Ovary (tissue), 9 donors: Measurements from ENCODE around the gene ANO2. TPM values are rescaled to one million over a fixed set of nuclear protein-coding genes. Genes with fewer than 3 reads are reported as not detected.

ENCODE experiments used
- DNase-seq, 5 donors: peaks; one replicate each; pipeline ENCODE4 v3.0.0-alpha.2; 2019 to 2020
- H3K27ac ChIP-seq, 2 donors: fragments of 200-600 bp; one replicate each; pipeline versions ENCODE4 v1.5.1 to v1.8.0; 2019 to 2022
- H3K27me3 ChIP-seq: fragments of 200-600 bp; one replicate; pipeline ENCODE4 v1.8.0; 2022
- H3K36me3 ChIP-seq: fragments of 200-600 bp; sonication (generic); one replicate; pipeline ENCODE4 v1.5.1; 2019
- H3K4me1 ChIP-seq: one replicate; pipeline ENCODE4 v1.8.1; 2013; ENCODE audit warnings: mild to moderate bottlenecking, moderate library complexity; ENCODE audit not compliant: insufficient read depth
- H3K4me3 ChIP-seq: fragments of 200-600 bp; sonication (generic); one replicate; pipeline ENCODE4 v1.5.1; 2017
- H3K9me3 ChIP-seq, 2 donors: fragments of 200-600 bp in 1 of 2; sonication (generic) in 1 of 2; one replicate each; pipeline versions ENCODE4 v1.5.1 to v1.8.1; 2013 to 2019; ENCODE audit warnings: mild to moderate bottlenecking in 1 of 2, moderate library complexity in 1 of 2
- EP300 ChIP-seq: sonication (generic); formaldehyde crosslinking; IDR thresholded peaks from one replicate; pipeline ENCODE4 v1.6.1; 2017; ENCODE audit warnings: antibody characterized with exemption
- POLR2A ChIP-seq: fragments of 450-650 bp; IDR thresholded peaks from one replicate; pipeline ENCODE4 v1.6.1; 2017; ENCODE audit warnings: antibody characterized with exemption, mild to moderate bottlenecking, moderate library complexity
- WGBS, 3 donors: extraction: QIAGEN DNeasy Blood & Tissue Kit in 1 of 3; methylation state at CpG; one replicate each; pipeline versions ENCODE4 v1.1.5 to v1.1.7; 2013 to 2017; 5-methylcytosine and 5-hydroxymethylcytosine counted together
- intact Hi-C, 4 donors: fragments of 100-400 bp; cut with DNase I; formaldehyde crosslinking; loops; one replicate each; pipeline versions ENCODE4 v1.11.0 to v1.15.1; 2022 to 2023
- polyA plus RNA-seq, 2 donors: library from polyadenylated mRNA; stranded (reverse); fragments of 200-250 nt in 1 of 2; fragments of 350-450 nt in 1 of 2; fragmentation: Illumina TruSeq in 1 of 2; extraction: RNeasy Lipid Tissue Mini Kit (QIAGEN cat#74804) in 1 of 2; gene quantifications; one replicate each; pipeline ENCODE4 v1.2.3, GENCODE V29; 2013 to 2014
- total RNA-seq, 7 donors: library from RNA; depleted of rRNA in 2 of 7; stranded (reverse); fragments of >200 nt in 2 of 7; fragmentation: NEBNext Ultra II Directional in 3 of 7; extraction: Animal tissue kit (Norgen Biotek cat#: 25700) in 3 of 7; gene quantifications; one replicate each; pipeline versions ENCODE4 v1.1.0 to v1.2.4, GENCODE V29; 2016 to 2023
- TF ChIP-seq, protein P1 (sequence below), 3 donors: fragments of 450-650 bp in 2 of 3; fragments of 200-600 bp in 1 of 3; IDR thresholded peaks; one replicate each; pipeline versions ENCODE4 v1.5.1 to v1.8.0; 2016 to 2022; ENCODE audit warnings: antibody characterized with exemption in 3 of 3, mild to moderate bottlenecking in 1 of 3
- donor health status: DM: no; HTN: no; CAD: no; lungs with moderate emphysema.
- donor health status: DM: no; HTN: no; CAD: no.
- donor health status: Bipolar disorder and iron deficiency.
- donor health status: DM: yes; HTN: yes; CAD: no.
- donor health status: DM: no; HTN: no; CAD: no.
- donor health status: DM: yes; HTN: yes; CAD: no.

Gene ANO2
- total and polyA plus RNA-seq, 9 donors: 3.0 to 6.7 (median 3.3) TPM

DNA sequence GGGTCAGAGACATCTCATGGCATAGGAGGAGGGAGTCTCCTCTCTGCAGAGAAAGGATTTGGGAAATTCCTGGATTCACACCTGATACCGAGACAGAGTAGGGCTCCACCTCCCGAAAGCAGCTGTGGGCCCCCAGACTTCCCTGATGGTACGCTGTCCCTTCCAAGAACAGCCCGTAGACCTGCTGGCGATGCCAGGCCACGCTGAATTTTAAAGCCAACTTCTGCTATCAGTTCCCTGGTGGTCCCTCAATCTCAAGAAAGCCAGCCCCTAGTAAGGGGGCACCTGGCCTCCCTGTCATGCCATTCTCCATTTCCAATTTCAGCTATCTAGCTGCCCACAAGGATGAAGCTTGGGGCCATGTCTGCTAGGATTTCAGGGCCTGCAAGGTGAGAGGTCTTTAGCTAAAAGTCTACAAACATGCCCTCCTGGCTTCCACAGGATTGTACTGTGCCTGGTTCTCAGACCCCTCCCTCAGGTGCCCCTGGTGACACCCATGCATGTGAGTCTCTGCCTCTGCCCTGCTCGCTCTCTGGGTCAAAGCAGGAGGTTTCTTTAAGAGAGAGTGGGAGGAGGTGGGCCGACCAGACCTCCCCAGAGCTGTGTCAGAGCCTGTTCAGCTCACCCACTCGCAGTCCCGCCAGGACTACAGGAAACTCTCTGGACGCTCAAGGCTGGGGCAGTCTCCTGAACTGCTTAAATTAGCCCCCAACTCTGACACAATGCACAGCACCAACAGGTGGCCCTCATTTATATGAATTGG is 30.5 kb downstream of the ANO2 start:
- intact Hi-C loops: no loop called here
- Histone ChIP-seq H3K27ac (no peak overlapping the region), H3K27me3 (no peaks in the 10 kb centered on the region), H3K36me3 (no peaks in the 10 kb centered on the region), H3K9me3 (no peaks in the 10 kb centered on the region), H3K4me1 (no peaks in the 10 kb centered on the region), H3K4me3 (no peak overlapping the region)
- TF ChIP-seq EP300 (no peak), POLR2A (no peak)
- TF ChIP-seq, protein P1, sequence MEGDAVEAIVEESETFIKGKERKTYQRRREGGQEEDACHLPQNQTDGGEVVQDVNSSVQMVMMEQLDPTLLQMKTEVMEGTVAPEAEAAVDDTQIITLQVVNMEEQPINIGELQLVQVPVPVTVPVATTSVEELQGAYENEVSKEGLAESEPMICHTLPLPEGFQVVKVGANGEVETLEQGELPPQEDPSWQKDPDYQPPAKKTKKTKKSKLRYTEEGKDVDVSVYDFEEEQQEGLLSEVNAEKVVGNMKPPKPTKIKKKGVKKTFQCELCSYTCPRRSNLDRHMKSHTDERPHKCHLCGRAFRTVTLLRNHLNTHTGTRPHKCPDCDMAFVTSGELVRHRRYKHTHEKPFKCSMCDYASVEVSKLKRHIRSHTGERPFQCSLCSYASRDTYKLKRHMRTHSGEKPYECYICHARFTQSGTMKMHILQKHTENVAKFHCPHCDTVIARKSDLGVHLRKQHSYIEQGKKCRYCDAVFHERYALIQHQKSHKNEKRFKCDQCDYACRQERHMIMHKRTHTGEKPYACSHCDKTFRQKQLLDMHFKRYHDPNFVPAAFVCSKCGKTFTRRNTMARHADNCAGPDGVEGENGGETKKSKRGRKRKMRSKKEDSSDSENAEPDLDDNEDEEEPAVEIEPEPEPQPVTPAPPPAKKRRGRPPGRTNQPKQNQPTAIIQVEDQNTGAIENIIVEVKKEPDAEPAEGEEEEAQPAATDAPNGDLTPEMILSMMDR (IDR thresholded peaks at IDR 0.05): no peak
- 57 to 74% (median 61%) methylated on average over 11 of the region's 11 CpGs for WGBS, 3 donors
- no peak for DNase-seq

DNA sequence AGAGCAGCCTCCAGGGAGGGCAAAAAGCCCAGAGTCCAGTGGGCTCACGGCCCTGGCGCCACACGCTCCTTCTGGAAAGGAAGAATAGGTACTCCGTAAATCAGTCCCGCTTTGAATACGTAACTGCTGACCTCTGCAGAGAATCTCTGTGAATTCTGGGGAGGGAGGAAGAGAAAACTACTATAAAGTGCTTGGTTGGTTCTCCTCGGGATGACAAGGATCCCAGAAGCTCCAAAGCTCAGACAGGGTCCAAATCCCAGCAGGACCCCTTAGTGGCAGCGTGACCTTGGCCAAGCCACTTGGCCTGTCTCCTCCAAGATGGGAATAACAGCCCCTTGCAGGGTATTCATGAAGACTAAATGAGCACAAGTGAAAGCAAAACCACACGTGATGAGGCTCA is 31.7 kb downstream of the ANO2 start:
- intact Hi-C loops: no loop called here
- DNase-seq: no peak
- WGBS, 3 donors: 82 to 83% (median 83%) methylated on average over 9 of the region's 9 CpGs
- Histone ChIP-seq H3K27me3 (no peaks in the 10 kb centered on the region), H3K27ac (no peak overlapping the region), H3K36me3 (no peaks in the 10 kb centered on the region), H3K4me3 (no peak overlapping the region), H3K4me1 (no peaks in the 10 kb centered on the region), H3K9me3 (no peaks in the 10 kb centered on the region)
- TF ChIP-seq POLR2A: no peak
- TF ChIP-seq, protein P1 (IDR thresholded peaks at IDR 0.05): no peak
- TF ChIP-seq EP300: no peak

DNA sequence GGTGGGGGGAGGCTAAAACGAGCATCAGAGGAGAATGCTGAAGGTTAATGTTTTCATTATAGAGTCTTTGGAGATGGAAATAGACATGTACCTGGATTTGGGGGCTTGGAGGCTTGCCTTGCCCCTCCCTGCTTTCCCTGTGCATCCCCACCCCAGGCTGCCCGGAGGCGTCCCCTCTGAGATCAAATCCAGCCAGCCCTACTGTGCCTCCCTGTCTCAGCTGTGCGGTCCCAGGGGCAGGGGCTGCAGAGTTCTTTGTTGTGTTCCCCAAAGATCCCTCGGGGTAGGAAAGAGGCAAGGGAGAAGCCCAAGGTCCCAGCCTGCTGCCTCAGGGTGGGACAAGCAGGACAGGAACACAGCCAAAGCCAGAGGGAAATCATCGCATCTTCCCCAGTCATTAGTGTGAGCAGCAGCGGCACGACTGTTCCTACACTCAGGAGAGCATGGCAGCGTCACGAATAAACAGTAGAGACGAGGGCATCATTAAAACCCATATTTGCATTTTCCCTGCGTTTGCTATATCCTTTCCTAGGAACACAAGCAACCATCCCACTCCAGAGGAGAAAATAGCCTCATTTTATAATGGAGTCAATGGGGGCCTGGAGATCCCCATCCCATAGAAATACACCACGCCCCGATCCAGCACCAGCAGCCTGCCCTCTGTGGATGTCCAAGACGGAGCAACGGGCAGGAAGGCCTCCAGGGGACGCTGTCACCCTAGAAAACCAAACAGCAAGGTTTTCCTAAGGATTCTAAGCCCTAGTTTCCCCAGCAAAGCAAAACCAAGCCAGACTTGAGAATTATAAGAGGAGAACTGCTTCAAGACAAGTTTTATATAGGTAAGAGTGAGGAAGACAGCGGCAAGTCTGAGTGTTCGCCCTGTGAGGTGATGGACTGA is 32.4 kb downstream of the ANO2 start:
- TF ChIP-seq POLR2A: no peak
- TF ChIP-seq, protein P1 (IDR thresholded peaks at IDR 0.05): no peak
- no peak for TF ChIP-seq EP300
- H3K4me1 ChIP-seq: no peaks in the 10 kb centered on the region
- H3K27me3 ChIP-seq: no peaks in the 10 kb centered on the region
- no peak overlapping the region for H3K4me3 ChIP-seq
- intact Hi-C loops: no loop called here
- no peaks in the 10 kb centered on the region for H3K9me3 ChIP-seq
- DNase-seq: no peak
- no peaks in the 10 kb centered on the region for H3K36me3 ChIP-seq
- no peak overlapping the region for H3K27ac ChIP-seq
- 69 to 74% (median 71%) methylated on average over 19 of the region's 19 CpGs for WGBS, 3 donors

DNA sequence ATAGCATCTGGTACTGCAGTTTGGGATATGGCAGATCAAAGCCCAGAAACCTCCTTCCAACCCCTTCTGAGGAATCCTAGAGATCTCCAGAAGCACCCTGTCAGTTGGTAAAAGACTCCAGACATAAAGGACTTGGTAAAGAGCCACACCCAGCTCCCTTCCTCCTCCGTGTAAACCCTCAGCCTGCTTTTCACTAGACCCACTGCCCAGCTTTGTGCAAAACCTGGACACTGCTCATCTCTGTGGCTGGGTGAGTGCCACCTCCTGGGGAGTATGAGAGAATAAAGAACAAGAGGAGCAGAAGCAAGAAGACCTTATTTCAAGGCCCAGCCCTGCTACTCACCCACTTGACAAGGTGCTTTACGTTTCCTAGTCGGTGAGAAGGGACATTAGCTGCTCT is 33.0 kb downstream of the ANO2 start:
- TF ChIP-seq, protein P1 (IDR thresholded peaks at IDR 0.05): no peak
- no peak for TF ChIP-seq POLR2A
- no peak for TF ChIP-seq EP300
- Histone ChIP-seq H3K36me3 (no peaks in the 10 kb centered on the region), H3K4me1 (no peaks in the 10 kb centered on the region), H3K27me3 (no peaks in the 10 kb centered on the region), H3K27ac (no peak overlapping the region), H3K9me3 (no peaks in the 10 kb centered on the region), H3K4me3 (no peak overlapping the region)
- intact Hi-C loops: no loop called here
- 52 to 68% (median 63%) methylated on average over 3 of the region's 3 CpGs for whole genome bisulfite sequencing, 3 donors
- DNase-seq: no peak
